VCaP (cell line): ENCODE results near the gene LASP1NB.

Source experiments
- H3K27ac ChIP-seq: fragments of 450-650 bp; 2 replicates; pipeline ENCODE4 v1.5.1; 2017
- CTCF ChIP-seq: fragments of 450-650 bp; conservative IDR thresholded peaks from 2 replicates; pipeline ENCODE4 v1.5.1; 2017; ENCODE audit warnings: mild to moderate bottlenecking, moderate library complexity

Gene LASP1NB

GRCh38 chr17:38978180-38978579, 52.8 kb downstream of the LASP1NB start:
- TF ChIP-seq CTCF: no peak
- H3K27ac ChIP-seq: no peak overlapping the region
